Stimulated activated CD8-positive, alpha-beta memory T cell treated with anti-CD3 and anti-CD28 coated beads, Interleukin-2, amount 100 ng/mL, for 1 hour (primary cell): ENCODE results near the gene MBOAT1.
"Not testable (repeated sequence)": the region's sequence is repeated elsewhere in the genome, so short reads cannot be mapped to it uniquely, and the experiment has no call there.

Experiments
- DNase-seq, 2 donors: peaks; one replicate each; pipeline ENCODE4 v3.0.0-alpha.2; 2020; ENCODE audit warnings: low read depth in 2 of 2

The MBOAT1 gene

GRCh38 chr6:20170455-20171148 is 41.7 kb downstream of the MBOAT1 start:
- no peak for DNase-seq

DNA sequence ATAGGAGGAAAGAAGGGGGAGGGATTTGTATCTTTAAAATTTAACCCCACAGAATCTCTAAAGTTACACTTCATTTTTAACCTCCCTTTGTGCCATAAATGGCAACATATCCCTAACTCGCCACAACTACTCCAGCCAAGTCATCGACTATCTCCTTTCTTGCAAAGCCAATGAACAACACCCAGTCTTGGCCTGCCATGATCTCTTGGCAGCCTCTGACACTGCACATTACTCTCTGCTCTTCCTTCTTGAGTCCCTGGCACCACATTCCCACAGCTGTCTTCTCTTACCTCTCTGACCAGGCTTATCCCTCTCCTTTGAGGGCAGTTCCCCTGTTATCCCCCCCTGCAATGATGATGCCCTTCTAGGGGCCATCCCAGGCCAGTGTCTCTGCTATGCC is 42.5 kb downstream of the MBOAT1 start:
- no peak for DNase-seq

- DNase-seq = no peak
Measured at GRCh38 chr6:20169119-20169557, 43.1 kb downstream of the MBOAT1 start.

- no peak for DNase-seq
Measured at GRCh38 chr6:20168690-20169089, 43.6 kb downstream of the MBOAT1 start.

GRCh38 chr6:20167601-20168000 is 44.7 kb downstream of the MBOAT1 start:
- no peak for DNase-seq

- no peak for DNase-seq
Measured at GRCh38 chr6:20166210-20166609, 46.1 kb downstream of the MBOAT1 start.

- no peak for DNase-seq
Measured at GRCh38 chr6:20162515-20162914, 49.8 kb downstream of the MBOAT1 start.

GRCh38 chr6:20160541-20161283 is 51.6 kb downstream of the MBOAT1 start:
- DNase-seq = no peak

GRCh38 chr6:20159781-20160540 is 52.3 kb downstream of the MBOAT1 start:
- no peak for DNase-seq

DNA sequence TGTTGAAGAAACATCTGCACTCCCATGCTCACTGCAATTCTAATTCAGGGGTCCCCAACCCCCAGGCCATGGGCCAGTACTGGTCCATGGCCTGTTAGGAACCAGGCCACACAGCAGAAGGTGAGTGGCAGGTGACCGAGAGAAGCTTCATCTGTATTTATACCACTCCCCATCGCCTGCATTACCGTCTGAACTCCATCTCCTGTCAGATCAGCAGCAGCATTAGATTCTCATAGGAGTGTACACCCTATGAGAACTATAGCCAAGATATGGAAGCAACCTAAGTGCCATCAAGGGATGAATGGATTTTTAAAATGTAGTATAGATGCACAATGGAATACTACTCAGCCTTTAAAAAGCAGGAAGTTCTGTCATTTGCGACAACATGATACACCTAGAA is 53.2 kb downstream of the MBOAT1 start:
- no peak for DNase-seq

DNA sequence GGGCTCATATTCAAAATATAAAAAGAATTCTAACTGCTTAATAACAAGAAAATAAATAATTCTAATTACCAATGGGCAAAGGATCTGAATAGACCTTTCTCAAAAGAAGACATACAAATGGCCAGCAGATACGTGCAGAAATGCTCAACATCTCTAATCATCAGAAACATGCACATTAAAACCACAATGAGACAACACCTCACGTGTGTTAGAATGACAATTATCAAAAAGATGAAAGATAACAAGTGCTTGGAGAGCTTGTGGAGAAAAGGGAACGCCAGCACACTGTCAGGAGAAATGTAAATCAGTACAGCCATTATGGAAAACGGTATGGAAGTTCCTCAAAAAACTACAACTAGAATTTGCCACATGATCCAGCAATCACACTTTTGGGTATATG is 53.6 kb downstream of the MBOAT1 start:
- no peak for DNase-seq

- no peak for DNase-seq
Measured at GRCh38 chr6:20156824-20157223, 55.4 kb downstream of the MBOAT1 start.

GRCh38 chr6:20154753-20155152 is 57.5 kb downstream of the MBOAT1 start:
- no peak for DNase-seq

DNA sequence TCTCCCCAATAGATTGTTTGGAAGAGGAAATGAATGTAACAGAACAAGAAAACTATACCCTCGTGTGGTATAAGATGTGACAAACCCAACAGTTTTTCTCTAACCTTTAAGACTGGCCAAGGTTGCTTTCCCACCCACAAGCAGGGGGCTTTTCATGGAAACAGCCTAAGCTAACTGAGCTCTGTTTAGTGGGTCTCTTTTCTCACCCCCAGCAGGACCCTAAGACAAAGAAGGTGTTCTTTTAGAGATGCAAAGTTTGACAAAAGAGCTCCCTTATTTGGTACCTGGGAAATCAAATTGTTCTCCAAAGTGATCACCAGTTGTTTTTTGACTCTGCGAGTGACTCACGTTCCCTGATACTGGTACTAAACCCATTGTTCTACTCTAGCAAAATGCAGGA is 59.1 kb downstream of the MBOAT1 start:
- DNase-seq = no peak

- no peak for DNase-seq
Measured at GRCh38 chr6:20148433-20148832, 63.8 kb downstream of the MBOAT1 start.

DNA sequence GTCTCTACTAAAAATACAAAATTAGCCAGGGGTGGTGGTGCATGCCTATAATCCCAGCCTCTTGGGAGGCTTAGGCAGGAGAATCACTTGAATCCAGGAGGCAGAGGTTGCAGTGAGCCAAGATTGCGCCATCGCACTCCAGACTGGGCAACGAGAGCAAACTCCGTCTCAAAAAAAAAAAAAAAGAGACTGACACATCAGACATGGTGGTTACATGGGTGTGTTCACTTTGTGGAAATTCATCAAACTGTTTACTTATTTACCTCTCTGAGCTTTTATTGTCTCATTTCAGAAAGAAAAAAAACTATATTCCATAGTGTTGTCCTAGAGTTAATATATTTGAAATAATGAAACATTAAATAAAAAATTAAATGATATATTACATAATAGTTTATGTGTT is 64.8 kb downstream of the MBOAT1 start:
- DNase-seq = no peak

DNA sequence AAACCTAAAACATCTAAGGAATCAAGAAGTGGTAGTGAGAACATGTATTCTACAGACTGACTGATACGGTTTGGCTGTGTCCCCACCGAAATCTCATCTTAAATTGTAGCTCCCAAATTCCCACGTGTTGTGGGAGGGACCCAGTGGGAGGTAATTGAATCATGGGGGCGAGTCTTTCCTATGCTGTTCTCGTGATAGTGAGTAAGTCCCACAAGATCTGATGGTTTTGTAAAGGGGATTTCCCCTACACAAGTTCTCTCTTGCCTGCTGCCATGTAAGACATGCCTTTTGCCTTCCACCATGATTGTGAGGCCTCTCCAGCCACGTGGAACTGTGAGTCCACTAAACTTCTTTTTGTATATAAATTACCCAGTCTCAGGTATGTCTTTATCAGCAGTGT is 65.4 kb downstream of the MBOAT1 start:
- DNase-seq = not testable (repeated sequence)

DNA sequence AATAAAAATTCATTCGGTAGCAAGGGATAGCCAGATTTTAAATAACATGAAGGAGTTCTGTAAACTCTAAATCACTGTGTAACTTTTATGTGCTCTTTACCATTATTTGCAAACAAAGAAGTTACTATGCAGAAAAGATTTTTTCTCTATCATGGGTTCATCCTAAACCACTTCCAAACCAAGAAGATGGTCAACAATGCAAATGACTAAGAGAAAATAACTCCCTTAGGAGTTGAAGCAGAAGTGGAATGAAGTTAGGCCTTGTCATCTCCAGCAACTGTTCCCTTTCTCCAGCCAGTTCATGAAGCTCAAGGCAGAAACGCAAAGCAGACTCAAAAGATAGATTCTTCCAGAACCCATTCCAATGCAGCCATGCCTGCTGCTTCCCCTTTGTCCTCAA is 66.0 kb downstream of the MBOAT1 start:
- DNase-seq = no peak

DNA sequence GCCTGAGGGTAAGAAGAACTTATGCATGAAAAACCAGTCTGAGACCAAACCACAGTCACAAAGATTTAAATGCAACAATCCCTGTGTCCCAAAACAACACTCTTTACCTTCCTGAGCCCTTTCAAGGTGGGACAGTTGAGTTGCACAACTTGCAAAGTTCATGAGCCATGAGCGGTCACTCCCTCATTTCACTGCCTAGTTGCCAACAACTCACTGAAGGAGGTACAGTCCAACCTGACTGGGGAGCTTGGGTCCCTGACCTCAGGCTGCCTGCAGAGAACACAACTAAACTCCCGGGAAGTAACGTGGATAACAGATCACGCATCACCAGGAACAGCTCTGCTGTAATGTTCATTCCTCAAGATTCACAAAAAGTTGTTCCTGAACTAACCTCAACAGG is 69.4 kb downstream of the MBOAT1 start:
- DNase-seq = no peak

DNA sequence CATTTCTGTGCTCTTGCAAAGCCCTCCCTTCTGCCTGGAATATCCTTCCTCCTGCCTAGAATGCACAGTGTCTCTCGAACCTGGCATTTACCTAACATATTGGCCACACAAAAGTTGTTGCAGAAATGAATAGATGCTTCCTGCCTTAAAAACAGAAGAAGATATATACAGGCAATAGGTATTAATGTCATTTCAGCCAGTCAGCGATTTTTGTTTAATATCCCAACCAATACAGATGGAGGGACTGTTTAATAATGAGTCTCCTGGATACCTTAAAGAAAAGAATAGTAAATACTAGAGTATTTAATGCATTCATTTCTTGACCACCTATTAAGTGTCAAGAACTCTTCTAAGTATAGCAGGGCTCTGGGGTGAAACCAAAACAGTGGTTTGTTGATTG is 70.3 kb downstream of the MBOAT1 start:
- DNase-seq = no peak

GRCh38 chr6:20139127-20139963 is 72.9 kb downstream of the MBOAT1 start:
- DNase-seq = not testable (repeated sequence)

- no peak for DNase-seq
Measured at GRCh38 chr6:20137837-20138236, 74.4 kb downstream of the MBOAT1 start.
